ENCODE data around the gene SCYGR4.
"Not testable (repeated sequence)": the region's sequence is repeated elsewhere in the genome, so short reads cannot be mapped to it uniquely, and the experiment has no call there.

SCYGR4 gene

DNA sequence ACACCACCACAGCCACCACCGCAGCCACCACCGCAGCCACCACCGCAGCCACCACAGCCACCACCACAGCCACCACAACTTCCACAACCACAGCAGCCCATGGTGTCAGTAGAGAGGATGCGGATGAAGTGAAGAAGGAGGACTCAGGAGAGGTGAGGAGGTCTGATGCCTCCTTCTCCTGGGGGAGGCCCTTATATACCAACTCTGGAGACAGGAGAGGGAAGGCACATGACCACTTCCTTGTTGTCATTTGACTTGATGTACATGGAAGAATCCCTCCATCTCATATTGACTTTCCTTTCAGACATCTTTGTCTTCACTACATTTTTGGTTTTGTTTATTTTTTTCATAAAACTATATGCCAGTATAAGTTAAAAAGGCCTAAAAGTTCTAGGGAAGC, 2.6 kb upstream of the SCYGR4 start, which contains the start of gene SCYGR3:
TSS of gene SCYGR3 (minus strand) at position 101 of the 400 bp plus-strand sequence. CDS start at position 101, 0 bp downstream.
- no peak for FAIRE-seq

DNA sequence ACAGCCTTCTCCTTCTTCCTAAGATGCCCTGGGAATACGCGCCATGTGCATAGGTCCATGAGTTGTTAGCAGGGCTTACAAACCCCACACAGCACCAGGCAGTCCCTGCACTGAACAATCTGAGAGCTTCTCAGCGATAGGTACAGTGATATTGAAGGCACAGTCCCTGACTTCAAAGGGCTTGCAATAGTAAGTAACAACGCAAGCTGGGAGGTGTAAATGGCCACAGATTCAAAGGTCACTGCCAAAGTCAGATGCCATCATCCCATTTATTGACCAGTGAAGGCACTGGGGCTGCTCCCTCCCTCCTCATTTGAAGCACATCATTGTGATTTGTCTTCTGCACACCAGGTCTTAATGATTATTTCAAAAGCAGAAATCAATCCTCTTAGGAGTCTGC, 2.1 kb upstream of the SCYGR4 start:
- FAIRE-seq, result no peak

DNA sequence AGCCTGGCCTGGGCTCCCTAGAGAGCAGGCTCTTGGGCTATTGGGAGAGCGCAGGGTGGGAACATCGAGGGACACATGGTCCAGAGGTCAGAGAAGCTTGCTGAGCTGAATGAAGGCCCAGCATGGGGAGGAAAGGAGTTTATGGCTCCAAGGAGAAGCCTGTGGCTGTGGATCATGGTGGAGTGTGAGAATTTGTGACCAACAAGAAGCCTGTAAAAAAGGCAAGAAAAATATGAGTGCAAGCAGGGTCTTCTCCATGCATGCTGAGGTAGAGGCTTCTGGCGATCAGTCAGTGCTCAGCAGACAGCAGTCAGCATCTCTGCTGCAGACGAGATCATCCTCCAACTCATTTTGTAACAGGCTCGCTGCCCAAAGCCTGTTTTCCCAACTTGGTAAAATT, 1.4 kb upstream of the SCYGR4 start:
- FAIRE-seq, result no peak

DNA sequence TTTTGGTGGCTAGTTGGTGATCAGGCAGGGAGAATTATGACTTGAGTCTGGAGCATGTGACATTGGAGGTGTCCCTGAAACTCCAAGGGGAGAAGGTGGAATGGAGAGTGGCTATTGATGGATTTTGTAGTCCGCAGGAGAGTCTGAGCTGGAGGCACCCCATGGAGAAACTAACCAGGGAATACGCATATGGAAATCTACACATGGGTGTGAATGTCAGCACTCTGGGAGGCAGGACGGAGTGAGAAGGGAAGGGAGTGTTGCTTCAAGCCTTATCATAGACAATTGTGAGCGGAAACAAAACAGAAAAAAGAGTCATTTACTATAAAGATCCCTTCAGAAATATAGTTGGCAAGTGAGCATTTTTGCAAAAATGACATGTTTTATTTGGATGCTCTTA, 667 bp upstream of the SCYGR4 start:
- FAIRE-seq, result no peak

DNA sequence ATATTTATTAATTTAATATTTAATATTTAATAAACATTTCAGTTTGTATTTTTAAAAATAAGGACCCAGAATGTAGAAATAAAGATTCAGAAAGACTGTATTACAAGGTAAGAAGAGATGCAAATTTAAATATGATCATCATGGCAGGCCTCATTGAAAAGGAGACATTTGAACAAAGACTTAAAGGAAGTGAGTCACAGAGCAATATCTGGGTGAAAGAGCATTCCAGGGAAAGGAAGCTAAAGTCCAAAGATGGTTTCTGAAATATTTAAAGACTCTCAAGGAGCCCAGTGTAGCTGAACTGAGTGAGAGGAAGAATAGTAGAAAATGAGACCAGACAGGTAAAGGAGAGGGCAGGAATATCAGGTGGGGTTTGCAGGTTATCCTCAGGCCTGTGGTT, 5.9 kb downstream of the SCYGR4 start:
- FAIRE-seq, result no peak

DNA sequence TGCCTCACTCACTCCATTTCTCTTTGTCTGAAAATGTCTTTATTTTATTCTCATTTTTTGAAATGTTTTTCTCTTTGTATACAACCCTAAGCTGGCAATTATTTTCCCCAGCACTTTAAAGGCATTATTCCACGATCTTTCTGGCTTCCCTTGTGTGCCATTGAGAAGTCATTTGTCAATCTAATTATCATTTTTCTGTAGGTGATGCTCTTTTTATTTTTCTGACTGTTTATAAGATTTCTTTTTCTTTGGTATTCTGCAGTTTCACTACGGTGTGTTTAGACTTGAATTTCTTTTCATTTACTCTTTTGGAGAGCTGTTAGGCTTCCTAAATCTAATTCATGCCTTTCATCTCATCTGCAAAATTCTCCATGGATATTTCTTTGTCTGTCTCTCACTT, 8.1 kb downstream of the SCYGR4 start:
- no peak for FAIRE-seq

DNA sequence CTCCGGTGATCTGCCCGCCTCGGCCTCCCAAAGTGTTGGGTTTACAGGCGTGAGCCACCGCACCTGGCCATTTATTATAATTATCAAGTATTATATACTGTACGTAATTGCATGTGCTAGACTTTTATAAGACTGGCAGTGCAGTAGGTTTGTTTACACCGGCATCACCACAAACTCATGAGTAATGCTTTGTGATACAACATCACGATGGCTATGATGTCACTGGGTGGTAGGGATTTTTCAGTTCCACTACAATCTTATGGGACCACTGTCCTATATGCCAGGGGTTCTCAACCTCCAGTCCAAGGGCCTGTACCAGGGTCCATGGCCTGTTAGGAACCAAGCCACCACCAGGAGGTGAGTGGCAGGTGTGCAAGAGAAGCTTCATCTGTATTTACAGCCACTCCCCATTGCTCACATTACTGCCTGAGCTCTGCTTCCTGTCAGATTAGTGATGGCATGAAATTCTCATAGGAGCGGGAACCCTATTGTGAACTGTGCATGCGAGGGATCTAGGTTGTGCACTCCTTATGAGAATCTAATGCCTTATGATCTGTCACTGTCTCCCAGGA, 9.4 kb downstream of the SCYGR4 start:
- FAIRE-seq, result no peak

DNA sequence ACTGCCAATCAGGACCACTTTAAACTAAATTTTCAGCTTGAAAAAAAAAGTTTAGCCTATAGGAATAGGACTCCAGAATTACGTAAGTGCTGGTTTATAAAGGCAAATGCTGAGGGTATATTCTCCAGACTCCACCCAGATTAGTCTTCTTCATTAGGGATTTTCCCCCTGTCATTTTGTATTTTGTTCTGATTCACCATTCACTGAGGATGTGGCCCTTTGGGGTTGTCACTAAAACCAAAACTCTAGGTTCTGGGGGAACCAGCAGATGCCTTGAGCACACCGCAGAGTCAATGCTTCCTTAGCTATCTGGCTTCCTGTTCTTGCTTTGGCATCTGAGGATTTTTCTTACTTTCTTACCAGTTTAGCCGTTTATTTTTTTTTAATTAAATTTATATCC, 10.5 kb downstream of the SCYGR4 start:
- FAIRE-seq, result no peak

DNA sequence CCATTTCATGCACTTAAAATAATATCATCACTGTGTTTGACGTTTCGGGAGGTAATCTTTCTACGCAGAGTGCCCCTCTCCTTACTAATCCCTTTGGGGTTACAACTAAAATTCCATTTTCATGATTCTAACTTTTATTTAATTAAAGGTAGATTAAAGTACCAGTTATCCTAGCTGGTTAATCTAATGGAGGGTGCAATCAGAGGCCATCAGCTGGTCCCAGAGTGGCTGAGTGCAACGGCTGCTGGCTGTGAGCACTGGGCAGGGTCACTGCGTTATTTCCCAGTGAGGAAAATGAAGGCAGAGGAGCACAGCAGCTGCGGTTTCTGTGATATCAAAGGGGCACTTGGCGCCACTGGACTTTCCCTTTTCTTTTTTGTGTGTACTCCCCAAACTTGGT, 12.1 kb downstream of the SCYGR4 start:
- FAIRE-seq, result no peak

DNA sequence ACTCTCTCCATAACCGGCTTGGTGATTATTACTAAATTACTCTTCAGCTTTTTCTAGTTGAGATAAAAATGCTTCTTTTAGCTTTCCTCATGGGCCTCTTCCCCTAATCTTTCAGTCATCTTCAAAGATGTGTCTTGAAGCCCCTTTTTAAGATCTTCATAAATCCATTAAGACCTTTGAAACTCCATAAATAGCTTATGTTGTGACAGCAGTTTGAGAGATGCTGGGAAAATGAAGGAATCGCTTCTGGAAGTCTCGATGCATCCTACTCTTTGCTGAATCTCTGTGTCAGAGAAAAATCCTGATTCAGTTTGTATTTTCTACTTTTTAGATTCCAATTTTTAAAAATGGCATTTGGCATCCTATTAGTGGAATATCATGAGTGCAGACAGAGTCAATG, 13.0 kb downstream of the SCYGR4 start:
- no peak for FAIRE-seq

DNA sequence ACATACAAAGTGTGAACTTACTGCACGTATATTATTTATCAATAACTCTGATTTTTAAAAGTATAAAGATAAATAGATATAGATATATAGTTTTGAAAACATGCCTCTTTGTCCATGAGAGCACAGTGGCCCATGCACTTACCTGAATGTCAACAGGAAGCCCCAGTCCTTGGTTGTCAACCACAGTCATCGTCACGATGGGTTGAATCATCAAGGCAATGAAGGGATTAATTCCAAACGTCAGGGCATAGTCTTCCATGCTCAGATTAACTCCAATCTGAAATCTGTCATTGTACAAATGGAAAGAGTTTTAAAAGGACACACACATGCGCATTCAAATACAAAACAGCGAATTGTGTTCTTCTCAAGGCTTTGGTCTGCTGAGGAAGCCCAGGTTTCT, 15.5 kb downstream of the SCYGR4 start:
- no peak for FAIRE-seq

DNA sequence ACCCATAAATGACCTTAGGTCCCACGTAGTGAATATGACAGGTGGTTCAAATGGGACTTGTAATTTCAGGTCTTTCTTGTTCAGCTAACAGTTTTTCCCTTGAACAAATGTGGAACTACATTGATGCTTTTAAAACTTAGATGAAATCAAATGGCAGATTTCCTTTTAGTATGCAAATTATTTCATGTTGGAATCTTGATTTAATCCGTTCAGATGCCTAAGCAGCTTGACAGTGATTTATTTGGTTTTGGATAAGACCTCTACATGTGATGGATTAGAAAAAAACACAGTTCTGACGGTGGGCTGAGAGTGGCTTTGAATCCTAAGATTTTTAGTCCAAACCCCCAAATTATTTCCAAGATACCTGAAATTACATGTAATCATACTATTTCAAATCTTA, 16.9 kb downstream of the SCYGR4 start:
- no peak for FAIRE-seq

DNA sequence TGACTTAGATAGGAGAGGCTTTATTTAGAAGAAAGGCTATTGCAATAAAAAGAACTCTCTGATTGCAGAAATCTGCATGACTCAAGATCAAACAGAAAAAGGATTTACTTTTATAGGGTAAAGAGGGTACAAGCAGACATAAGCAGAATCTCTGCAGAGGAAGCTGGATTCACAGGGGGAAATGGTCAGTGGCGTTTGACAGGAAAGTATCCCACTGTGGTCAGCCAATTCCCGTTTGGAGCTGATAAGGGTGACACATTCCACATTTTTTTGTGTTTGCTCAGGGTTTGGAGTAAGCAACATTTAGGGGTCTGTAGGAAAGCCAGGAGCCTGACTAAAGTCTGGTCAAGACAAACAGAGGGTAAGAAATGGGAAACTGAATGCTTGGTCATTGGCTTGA, 25.4 kb downstream of the SCYGR4 start:
- no peak for FAIRE-seq

DNA sequence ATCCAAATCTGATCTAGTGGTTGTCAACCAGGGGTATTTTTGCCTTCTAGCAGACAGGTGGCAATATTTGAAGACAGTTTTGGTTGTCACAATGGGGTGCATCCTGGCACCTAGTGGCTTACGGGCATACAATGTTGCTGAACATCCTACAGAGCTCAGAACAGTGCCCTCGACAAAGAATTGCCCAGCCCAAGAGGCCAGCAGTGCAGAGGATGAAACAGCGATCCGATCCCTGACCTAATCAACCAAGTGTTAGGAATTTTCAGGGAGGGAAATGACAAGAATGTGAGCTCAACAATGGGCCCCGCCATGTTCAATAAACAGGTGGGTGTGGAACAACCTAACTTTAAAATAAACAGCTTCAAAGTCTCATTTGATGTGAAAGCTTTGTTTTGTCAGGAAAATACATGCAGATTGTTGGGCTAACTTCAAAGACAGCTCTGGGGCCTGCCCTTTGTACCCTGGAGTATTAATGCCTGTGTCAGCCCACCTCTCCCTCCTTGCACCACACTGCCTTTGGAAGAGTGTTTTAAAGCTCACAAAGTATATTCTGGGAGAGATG, 26.8 kb downstream of the SCYGR4 start:
- no peak for FAIRE-seq

DNA sequence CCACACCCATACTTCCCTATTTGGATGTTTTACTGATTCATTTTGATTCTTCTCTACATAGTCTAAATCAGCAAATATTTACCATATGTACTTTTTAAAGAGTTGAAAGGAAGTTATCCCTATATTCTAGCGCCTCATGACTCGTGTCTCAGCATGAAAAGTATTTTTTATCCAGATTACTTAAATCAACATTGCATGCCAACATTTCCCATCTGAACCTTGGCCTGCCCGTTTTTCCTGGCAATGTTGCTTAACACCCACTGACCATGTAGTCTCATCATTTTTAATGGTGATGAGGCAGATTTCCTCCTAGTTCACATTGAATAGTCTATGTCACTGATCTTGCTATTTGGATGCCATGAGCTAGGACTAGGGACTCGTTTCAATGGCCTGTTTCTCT, 36.1 kb downstream of the SCYGR4 start:
- no peak for FAIRE-seq

DNA sequence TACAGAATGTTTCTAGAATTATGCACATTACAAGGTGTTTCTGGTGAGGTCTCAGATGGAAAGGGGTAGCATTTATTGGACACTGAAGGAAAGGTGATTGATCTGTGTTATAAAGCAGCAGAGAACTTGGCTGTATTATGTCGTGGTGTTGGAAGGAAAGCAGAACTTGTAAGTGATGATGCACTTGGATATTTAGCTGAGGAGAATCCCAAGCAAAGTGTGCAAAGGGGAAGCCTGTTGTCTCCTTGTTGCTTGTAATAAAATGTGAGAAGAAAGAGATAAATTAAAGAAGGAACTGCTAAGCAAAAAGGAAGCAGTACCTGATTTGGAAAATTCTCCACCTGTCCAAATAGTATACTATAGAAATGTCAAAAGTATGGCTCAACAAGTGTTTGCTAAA, 37.1 kb downstream of the SCYGR4 start:
- FAIRE-seq, result no peak

DNA sequence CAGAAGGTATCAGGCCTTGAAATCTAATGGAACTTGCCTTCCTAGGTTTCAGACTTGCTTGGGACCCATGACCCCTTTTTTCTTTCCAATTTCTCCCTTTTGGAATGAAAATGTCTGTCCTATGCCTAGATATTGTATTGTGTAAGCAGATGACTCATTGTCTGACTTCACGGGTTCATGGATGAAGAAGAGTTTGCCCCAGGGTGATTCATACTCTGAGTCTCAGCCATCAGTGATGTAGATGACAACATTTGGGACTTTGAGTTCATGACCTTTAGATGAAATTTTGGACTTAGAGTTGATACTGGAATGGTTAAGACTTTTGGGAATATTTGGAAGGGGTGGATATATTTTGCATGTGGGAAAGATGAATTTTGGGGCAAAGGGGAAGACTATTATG, 38.2 kb downstream of the SCYGR4 start:
- no peak for FAIRE-seq

DNA sequence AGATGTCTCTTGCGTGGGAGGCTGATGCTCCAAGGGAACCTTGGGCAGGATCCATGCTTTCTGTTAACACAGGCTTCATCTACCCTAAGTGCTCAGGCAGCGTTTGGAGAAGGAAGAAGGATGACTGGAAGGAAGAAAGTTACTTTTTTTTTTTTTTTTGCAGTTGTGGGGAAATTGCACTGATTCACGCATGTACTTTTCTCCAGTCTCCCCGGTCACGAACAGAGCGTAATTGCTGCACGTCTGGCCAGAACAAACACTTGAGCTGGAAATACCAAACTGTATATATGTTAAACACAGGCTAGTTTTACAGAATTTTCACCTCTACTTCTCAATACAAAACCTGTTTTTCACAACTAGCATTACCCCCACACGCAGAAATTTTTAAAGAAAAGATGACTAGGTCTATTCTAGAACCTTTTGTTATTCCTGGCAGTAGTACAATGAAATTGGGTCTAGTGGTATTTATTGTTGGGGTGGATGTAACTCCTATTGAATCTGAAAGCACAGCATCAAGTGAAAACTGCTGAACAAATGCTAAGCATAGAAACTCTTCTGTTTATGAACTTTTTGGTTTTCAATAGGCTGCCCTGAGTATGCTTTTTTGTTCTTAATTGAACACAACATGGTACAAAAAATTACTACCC, 40.0 kb downstream of the SCYGR4 start:
- FAIRE-seq, result no peak

DNA sequence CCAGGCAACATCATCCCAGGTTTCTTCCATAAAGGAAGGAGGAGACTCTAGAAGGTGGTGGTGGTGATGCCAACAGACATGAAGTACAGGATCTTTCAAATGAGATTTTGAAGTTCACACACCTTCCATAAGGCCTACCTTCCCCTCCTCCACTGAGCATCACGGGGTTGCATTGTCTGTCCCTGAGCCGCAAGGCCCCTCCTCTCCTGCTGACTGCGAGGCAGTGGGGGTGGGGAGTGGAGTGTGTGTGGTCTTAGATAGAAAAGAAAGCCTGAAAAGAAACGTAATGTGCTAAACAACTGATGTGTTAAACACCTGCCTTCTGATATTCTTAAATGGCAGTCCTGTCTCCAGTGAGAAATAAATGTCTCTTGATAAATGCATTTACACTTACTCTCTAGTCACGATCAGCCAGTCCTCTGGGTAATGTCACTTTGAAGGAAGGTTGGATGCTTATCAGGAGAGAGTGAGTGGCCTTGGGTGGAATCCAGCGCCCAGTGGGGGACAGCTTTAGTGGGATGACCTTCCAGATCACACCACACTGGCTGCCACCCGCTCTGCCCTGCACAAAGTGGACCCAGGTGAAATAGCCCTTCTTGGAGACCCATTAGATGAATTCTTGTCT, 43.8 kb downstream of the SCYGR4 start:
- no peak for FAIRE-seq

DNA sequence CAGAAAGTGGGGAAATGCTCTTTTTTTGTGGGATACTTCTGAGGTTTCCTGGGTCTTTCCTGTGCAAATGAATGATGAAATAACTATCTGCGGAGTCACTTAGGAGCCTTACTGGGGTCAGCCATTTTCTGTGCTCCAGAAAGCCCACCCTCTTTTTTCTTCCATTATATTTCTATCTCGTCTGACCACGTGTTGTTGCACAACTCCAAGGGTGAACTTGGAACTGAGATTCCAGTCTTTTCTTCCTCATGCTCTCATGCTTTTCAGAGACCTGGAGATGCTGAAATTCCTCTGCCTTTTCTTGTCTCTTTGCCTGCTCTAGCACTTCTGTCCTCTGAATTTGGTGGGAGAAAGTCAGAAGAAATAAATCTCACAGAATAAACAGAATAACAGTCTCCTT, 44.5 kb downstream of the SCYGR4 start:
- no peak for FAIRE-seq

DNA sequence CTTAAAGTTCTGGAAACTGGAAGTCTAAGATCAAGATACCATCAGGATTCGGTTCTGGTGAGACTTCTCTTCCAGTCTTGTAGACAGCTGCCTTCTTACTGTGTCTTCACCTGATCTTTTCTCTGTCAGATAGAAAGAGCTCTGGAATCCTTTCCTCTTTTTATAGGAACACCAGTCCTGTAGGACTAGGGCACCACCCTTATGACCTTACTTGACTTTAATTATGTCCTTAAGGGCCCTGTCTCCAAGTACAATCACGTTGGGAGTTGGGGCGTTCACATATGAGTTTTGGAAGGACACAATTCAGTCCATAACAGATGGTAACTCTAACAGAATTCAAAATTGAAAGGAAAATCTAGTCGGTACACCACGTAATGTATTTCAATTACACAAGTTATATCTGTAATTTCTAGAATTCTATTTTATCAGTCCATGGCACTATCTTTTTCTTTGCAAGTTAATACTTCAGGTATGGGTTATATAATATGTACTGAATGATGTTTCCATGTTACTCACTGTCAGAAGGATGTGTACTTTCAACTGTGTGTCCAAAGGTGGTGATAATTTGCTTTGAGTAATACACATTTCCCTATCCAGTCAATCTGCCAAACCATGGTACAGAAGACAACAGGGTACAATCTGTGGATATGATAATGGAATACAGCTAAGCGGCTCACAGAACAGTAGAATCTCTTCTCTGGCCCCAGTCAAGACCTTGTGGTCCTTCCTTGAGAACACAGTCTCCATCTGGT, 48.1 kb downstream of the SCYGR4 start:
- FAIRE-seq, result no peak

DNA sequence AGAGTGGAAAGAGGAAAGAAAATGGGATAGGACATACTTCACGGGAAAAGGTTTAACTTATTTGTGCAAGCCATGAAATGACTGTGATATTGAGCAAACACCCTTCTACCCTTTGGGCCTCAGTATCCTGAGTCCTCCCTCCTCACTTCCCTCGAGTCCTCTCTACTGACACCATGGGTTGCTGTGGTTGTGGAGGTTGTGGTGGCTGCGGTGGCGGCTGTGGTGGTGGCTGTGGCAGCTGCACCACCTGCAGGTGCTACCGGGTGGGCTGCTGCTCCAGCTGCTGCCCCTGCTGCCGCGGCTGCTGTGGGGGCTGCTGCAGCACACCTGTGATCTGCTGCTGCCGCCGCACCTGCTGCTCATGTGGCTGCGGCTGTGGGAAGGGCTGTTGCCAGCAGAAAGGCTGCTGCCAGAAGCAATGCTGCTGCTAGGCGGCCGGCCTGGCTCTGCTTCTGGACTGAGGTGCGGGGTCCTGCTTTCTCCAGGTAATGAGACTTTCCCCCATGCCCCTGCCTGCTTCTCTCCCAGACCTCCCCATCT, 49.4 kb downstream of the SCYGR4 start, which contains the start of gene SCYGR5:
TSS of gene SCYGR5 (plus strand) at position 174 of the 540 bp plus-strand sequence. CDS start at position 174, 0 bp downstream.
- not testable (repeated sequence) for FAIRE-seq
